Liver (tissue), 9 donors: ENCODE results near the gene ELAVL3. TPM values are rescaled to one million over a fixed set of nuclear protein-coding genes. Genes with fewer than 3 reads are reported as not detected.
"Not testable (repeated sequence)": the region's sequence is repeated elsewhere in the genome, so short reads cannot be mapped to it uniquely, and the experiment has no call there.

Experiments used
- DNase-seq: peaks from one replicate; pipeline ENCODE4 v3.0.0-alpha.2; 2017; ENCODE audit warnings: low spot score
- H3K27ac ChIP-seq, 2 donors: one replicate each; pipeline ENCODE4 v1.7.0; 2013; ENCODE audit warnings: inconsistent platforms in 2 of 2, low read length in 2 of 2, control low read depth in 1 of 2, low read depth in 1 of 2, mild to moderate bottlenecking in 1 of 2
- H3K27me3 ChIP-seq, 4 donors: one replicate each; pipeline versions ENCODE4 v1.6.1 to v1.7.0; 2013; ENCODE audit warnings: low read length in 3 of 4, inconsistent platforms in 1 of 4, mild to moderate bottlenecking in 1 of 4, moderate library complexity in 1 of 4; ENCODE audit not compliant: control insufficient read depth in 4 of 4, insufficient read depth in 4 of 4
- H3K36me3 ChIP-seq, 4 donors: one replicate each; pipeline versions ENCODE4 v1.6.1 to v1.7.0; 2013; ENCODE audit warnings: low read length in 3 of 4, mild to moderate bottlenecking in 3 of 4, low read depth in 1 of 4, moderate library complexity in 1 of 4; ENCODE audit not compliant: control insufficient read depth in 4 of 4, insufficient read depth in 3 of 4
- H3K4me1 ChIP-seq, 4 donors: one replicate each; pipeline versions ENCODE4 v1.6.1 to v1.7.0; 2013; ENCODE audit warnings: low read length in 3 of 4, mild to moderate bottlenecking in 3 of 4, moderate library complexity in 1 of 4; ENCODE audit not compliant: control insufficient read depth in 4 of 4, insufficient read depth in 4 of 4
- H3K4me3 ChIP-seq, 3 donors: one replicate each; pipeline versions ENCODE4 v1.6.1 to v1.7.0; 2013; ENCODE audit warnings: low read length in 3 of 3, control low read depth in 1 of 3, low read depth in 1 of 3, mild to moderate bottlenecking in 1 of 3
- H3K9ac ChIP-seq, 2 donors: one replicate each; pipeline ENCODE4 v1.7.0; 2013; ENCODE audit warnings: low read length in 2 of 2, mild to moderate bottlenecking in 2 of 2, moderate library complexity in 2 of 2, control low read depth in 1 of 2, low read depth in 1 of 2
- H3K9me3 ChIP-seq, 4 donors: one replicate each; pipeline versions ENCODE4 v1.6.1 to v1.7.0; 2013; ENCODE audit warnings: low read length in 3 of 4; ENCODE audit not compliant: control insufficient read depth in 4 of 4
- ATF3 ChIP-seq: IDR thresholded peaks from 2 replicates; pipeline ENCODE4 v1.6.1; 2016; ENCODE audit warnings: antibody characterized with exemption
- CTCF ChIP-seq: fragments of 150-350 bp; IDR thresholded peaks from 2 replicates; pipeline ENCODE4 v1.5.1; 2017; ENCODE audit warnings: improper control_type of control experiment, low read depth, low read length; ENCODE audit not compliant: missing input control
- EGR1 ChIP-seq, 2 donors: IDR thresholded peaks; 2 replicates each; pipeline ENCODE4 v1.6.1; 2016 to 2018; ENCODE audit warnings: antibody characterized with exemption in 2 of 2, low read depth in 2 of 2
- FOXA1 ChIP-seq: IDR thresholded peaks from 2 replicates; pipeline ENCODE4 v1.6.1; 2016; ENCODE audit warnings: antibody characterized with exemption
- FOXA2 ChIP-seq: IDR thresholded peaks from 2 replicates; pipeline ENCODE4 v1.6.1; 2016; ENCODE audit warnings: antibody characterized with exemption
- HNF4G ChIP-seq: IDR thresholded peaks from 2 replicates; pipeline ENCODE4 v1.6.1; 2016; ENCODE audit warnings: antibody characterized with exemption
- JUND ChIP-seq, 2 donors: IDR thresholded peaks; 2 replicates each; pipeline ENCODE4 v1.6.1; 2016; ENCODE audit warnings: antibody characterized with exemption in 2 of 2
- MAX ChIP-seq: IDR thresholded peaks from 2 replicates; pipeline ENCODE4 v1.6.1; 2016; ENCODE audit warnings: antibody characterized with exemption
- NR2F2 ChIP-seq: IDR thresholded peaks from 2 replicates; pipeline ENCODE4 v1.6.1; 2016; ENCODE audit warnings: antibody characterized with exemption
- RAD21 ChIP-seq, 2 donors: IDR thresholded peaks; 2 replicates each; pipeline ENCODE4 v1.6.1; 2016; ENCODE audit warnings: antibody characterized with exemption in 2 of 2, mild to moderate bottlenecking in 2 of 2
- REST ChIP-seq: IDR thresholded peaks from 2 replicates; pipeline ENCODE4 v1.6.1; 2016; ENCODE audit warnings: antibody characterized with exemption, mild to moderate bottlenecking
- RXRA ChIP-seq, 2 donors: IDR thresholded peaks; 2 replicates each; pipeline ENCODE4 v1.6.1; 2017 to 2018; ENCODE audit warnings: antibody characterized with exemption in 2 of 2, mild to moderate bottlenecking in 1 of 2
- SP1 ChIP-seq: IDR thresholded peaks from 2 replicates; pipeline ENCODE4 v1.6.1; 2018; ENCODE audit warnings: antibody characterized with exemption, mild to moderate bottlenecking
- TAF1 ChIP-seq: conservative IDR thresholded peaks from 2 replicates; pipeline ENCODE4 v1.6.1; 2016; ENCODE audit warnings: antibody characterized with exemption, mild to moderate bottlenecking
- YY1 ChIP-seq: IDR thresholded peaks from 2 replicates; pipeline ENCODE4 v1.6.1; 2016; ENCODE audit warnings: antibody characterized with exemption, mild to moderate bottlenecking
- ZBTB33 ChIP-seq: IDR thresholded peaks from 2 replicates; pipeline ENCODE4 v1.6.1; 2016; ENCODE audit warnings: antibody characterized with exemption
- WGBS: extraction: QIAGEN DNeasy Blood & Tissue Kit; methylation state at CpG from one replicate; pipeline ENCODE4 v1.1.7; 2013; 5-methylcytosine and 5-hydroxymethylcytosine counted together
- polyA plus RNA-seq, 2 donors: library from polyadenylated mRNA; stranded (reverse) in 1 of 2; unstranded in 1 of 2; fragments of 200-250 nt in 1 of 2; fragments of >200 nt in 1 of 2; fragmentation: Nextera tagmentation in 1 of 2; extraction: Ambion mirVana in 1 of 2; gene quantifications; one replicate each; pipeline versions ENCODE4 v1.2.1 to v1.2.3, GENCODE V29; 2013 to 2015
- total RNA-seq, 2 donors: library from RNA; depleted of rRNA; stranded (reverse); fragments of >200 nt; gene quantifications; one replicate each; pipeline ENCODE4 v1.2.3, GENCODE V29; 2014
- donor health status: healthy.
- donor health status: healthy.
- donor health status: healthy.
- donor health status: healthy.
- donor health status: healthy.

The ELAVL3 gene
- total and polyA plus RNA-seq, 4 donors = not detected

- WGBS = 78% methylated on average over 11 of the region's 11 CpGs
- H3K36me3 ChIP-seq, H3K9ac ChIP-seq, H3K9me3 ChIP-seq, H3K4me1 ChIP-seq, H3K4me3 ChIP-seq, H3K27ac ChIP-seq, DNase-seq, H3K27me3 ChIP-seq: not testable (repeated sequence)
These were observed 21.9 kb downstream of the ELAVL3 start for GRCh38 chr19:11458912-11459311.

GRCh38 chr19:11458236-11458900, 22.5 kb downstream of the ELAVL3 start:
- Histone ChIP-seq H3K4me1 (no peaks in the 10 kb centered on the region), H3K36me3 (no peaks in the 10 kb centered on the region), H3K9ac (no peak overlapping the region), H3K4me3 (no peak overlapping the region), H3K9me3 (no peaks in the 10 kb centered on the region), H3K27ac (no peak overlapping the region), H3K27me3 (no peaks in the 10 kb centered on the region)
- TF ChIP-seq TAF1 (no peak), RAD21 (IDR thresholded peaks at IDR 0.05) (no peak), HNF4G (no peak), ATF3 (no peak), EGR1 (IDR thresholded peaks at IDR 0.05; ENCODE audit: low read depth in 2 of 2) (no peak), FOXA2 (no peak), FOXA1 (no peak)
- 86% methylated on average over 19 of the region's 19 CpGs for WGBS
- no peak for DNase-seq

- H3K36me3 ChIP-seq = no peaks in the 10 kb centered on the region
- H3K9ac ChIP-seq = no peak overlapping the region
- WGBS = 87% methylated on average over 20 of the region's 20 CpGs
- no peak for TF ChIP-seq SP1
- no peak for TF ChIP-seq REST
- TF ChIP-seq YY1 = no peak
- TF ChIP-seq ZBTB33 = no peak
- no peak for TF ChIP-seq FOXA1
- no peak for TF ChIP-seq CTCF
- TF ChIP-seq RXRA (IDR thresholded peaks at IDR 0.05) = no peak
- TF ChIP-seq NR2F2 = no peak
- no peak for TF ChIP-seq HNF4G
- TF ChIP-seq FOXA2 = no peak
- TF ChIP-seq MAX = no peak
- no peak for TF ChIP-seq JUND (IDR thresholded peaks at IDR 0.05)
- no peak for TF ChIP-seq RAD21 (IDR thresholded peaks at IDR 0.05)
- TF ChIP-seq ATF3 = no peak
- no peak for TF ChIP-seq TAF1
- no peaks in the 10 kb centered on the region for H3K9me3 ChIP-seq
- H3K4me3 ChIP-seq = no peak overlapping the region
- no peak overlapping the region for H3K27ac ChIP-seq
- H3K4me1 ChIP-seq = no peaks in the 10 kb centered on the region
- H3K27me3 ChIP-seq = no peaks in the 10 kb centered on the region
- DNase-seq = no peak
These were observed 23.0 kb downstream of the ELAVL3 start for GRCh38 chr19:11457831-11458230.
